Breast epithelium (tissue), 4 donors: ENCODE measurements around the gene ZNF561. TPM values are rescaled to one million over a fixed set of nuclear protein-coding genes. Genes with fewer than 3 reads are reported as not detected.

Experiments
- DNase-seq, 2 donors: peaks; one replicate each; pipeline ENCODE4 v3.0.0-alpha.2; 2019; ENCODE audit warnings: low spot score in 2 of 2
- H3K27ac ChIP-seq, 2 donors: fragments of 200-600 bp; sonication (generic) in 1 of 2; one replicate each; pipeline ENCODE4 v1.5.1; 2016 to 2019; ENCODE audit warnings: mild to moderate bottlenecking in 1 of 2
- H3K27me3 ChIP-seq, 2 donors: fragments of 200-600 bp; sonication (generic) in 1 of 2; one replicate each; pipeline versions ENCODE4 v1.5.1 to v1.6.0; 2017 to 2019; ENCODE audit warnings: control low read depth in 1 of 2, mild to moderate bottlenecking in 1 of 2
- H3K36me3 ChIP-seq: fragments of 200-600 bp; one replicate; pipeline ENCODE4 v1.5.1; 2019
- H3K4me1 ChIP-seq, 2 donors: fragments of 200-600 bp; sonication (generic); one replicate each; pipeline ENCODE4 v1.5.1; 2016 to 2019; ENCODE audit warnings: control low read depth in 1 of 2
- H3K4me3 ChIP-seq, 3 donors: fragments of 200-600 bp; sonication (generic); 1 replicate in 2 of 3; 2 replicates in 1 of 3; pipeline ENCODE4 v1.5.1; 2016 to 2019; ENCODE audit warnings: mild to moderate bottlenecking in 3 of 3, moderate library complexity in 2 of 3
- H3K9me3 ChIP-seq, 2 donors: fragments of 200-600 bp; sonication (generic) in 1 of 2; one replicate each; pipeline ENCODE4 v1.5.1; 2016 to 2019; ENCODE audit warnings: control low read depth in 1 of 2
- POLR2A ChIP-seq: fragments of 450-650 bp; IDR thresholded peaks from one replicate; pipeline ENCODE4 v1.6.1; 2016; ENCODE audit warnings: antibody characterized with exemption, mild to moderate bottlenecking, moderate library complexity
- POLR2AphosphoS5 ChIP-seq, 3 donors: sonication (generic); formaldehyde crosslinking; IDR thresholded peaks; one replicate each; pipeline ENCODE4 v1.6.1; 2017; ENCODE audit warnings: antibody characterized with exemption in 3 of 3
- intact Hi-C: fragments of 100-400 bp; cut with DNase I; formaldehyde crosslinking; loops from one replicate; pipeline ENCODE4 v1.15.1; 2023; ENCODE audit warnings: low total_unique reads
- total RNA-seq, 3 donors: library from RNA; depleted of rRNA; stranded (reverse); fragments of >200 nt; gene quantifications; one replicate each; pipeline ENCODE4 v1.1.0, GENCODE V29; 2016
- TF ChIP-seq, protein P1 (sequence below), 3 donors: fragments of 450-650 bp; IDR thresholded peaks; one replicate each; pipeline ENCODE4 v1.5.1; 2016 to 2017; ENCODE audit warnings: antibody characterized with exemption in 3 of 3, mild to moderate bottlenecking in 3 of 3, moderate library complexity in 3 of 3

Gene ZNF561
- total RNA-seq, 3 donors from 2014 or later, result 19.5 to 63.1 (median 29.5) TPM

DNA sequence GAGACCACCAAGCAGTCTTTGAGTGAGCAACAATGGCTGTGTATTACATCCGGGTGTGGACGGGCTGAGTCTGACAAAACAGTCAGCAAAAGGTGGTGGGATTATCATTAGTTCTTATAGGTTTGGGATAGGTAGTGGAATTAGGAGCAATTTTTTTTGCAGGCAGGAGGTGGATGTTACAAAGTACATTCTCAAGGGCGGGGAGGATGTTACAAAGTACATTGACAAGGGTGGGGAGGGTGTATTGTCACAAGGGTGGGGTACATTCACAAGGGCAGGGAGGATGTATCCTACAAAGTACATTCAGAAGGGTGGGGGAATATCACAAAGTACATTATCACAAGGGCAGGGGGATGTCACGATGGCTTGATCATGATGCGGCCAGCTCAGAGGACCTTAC lies 15.0 kb upstream of the ZNF561 start:
- Histone ChIP-seq H3K4me3 (no peak overlapping the region), H3K27me3 (no peaks in the 10 kb centered on the region), H3K36me3 (no peaks in the 10 kb centered on the region), H3K27ac (no peak overlapping the region), H3K4me1 (no peaks in the 10 kb centered on the region), H3K9me3 (no peaks in the 10 kb centered on the region)
- DNase-seq, result no peak
- intact Hi-C loops, result no loop called here
- no peak for TF ChIP-seq POLR2A
- TF ChIP-seq, protein P1, sequence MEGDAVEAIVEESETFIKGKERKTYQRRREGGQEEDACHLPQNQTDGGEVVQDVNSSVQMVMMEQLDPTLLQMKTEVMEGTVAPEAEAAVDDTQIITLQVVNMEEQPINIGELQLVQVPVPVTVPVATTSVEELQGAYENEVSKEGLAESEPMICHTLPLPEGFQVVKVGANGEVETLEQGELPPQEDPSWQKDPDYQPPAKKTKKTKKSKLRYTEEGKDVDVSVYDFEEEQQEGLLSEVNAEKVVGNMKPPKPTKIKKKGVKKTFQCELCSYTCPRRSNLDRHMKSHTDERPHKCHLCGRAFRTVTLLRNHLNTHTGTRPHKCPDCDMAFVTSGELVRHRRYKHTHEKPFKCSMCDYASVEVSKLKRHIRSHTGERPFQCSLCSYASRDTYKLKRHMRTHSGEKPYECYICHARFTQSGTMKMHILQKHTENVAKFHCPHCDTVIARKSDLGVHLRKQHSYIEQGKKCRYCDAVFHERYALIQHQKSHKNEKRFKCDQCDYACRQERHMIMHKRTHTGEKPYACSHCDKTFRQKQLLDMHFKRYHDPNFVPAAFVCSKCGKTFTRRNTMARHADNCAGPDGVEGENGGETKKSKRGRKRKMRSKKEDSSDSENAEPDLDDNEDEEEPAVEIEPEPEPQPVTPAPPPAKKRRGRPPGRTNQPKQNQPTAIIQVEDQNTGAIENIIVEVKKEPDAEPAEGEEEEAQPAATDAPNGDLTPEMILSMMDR (IDR thresholded peaks at IDR 0.05), result no peak
- no peak for TF ChIP-seq POLR2AphosphoS5 (IDR thresholded peaks at IDR 0.05)

DNA sequence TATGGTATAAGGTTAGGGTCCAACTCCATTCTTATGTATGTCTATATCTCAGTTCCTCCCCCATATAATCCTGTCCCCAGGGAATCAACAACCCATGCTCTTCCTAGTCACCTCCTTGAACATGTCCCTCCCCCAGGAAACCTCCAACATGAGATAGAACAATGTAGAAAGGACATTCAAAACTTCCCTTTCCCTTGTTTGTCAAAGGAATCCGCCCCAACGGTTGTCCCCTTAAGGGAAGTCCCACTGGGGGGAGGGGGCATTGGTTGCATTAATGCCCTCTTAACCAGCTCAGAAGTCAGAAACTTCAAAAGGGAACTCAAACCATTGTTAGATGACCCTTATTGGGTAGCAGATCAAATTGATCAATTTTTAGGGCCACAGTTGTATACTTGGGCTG lies 6.8 kb upstream of the ZNF561 start:
- TF ChIP-seq POLR2AphosphoS5 (IDR thresholded peaks at IDR 0.05) (no peak), POLR2A (no peak)
- TF ChIP-seq, protein P1 (IDR thresholded peaks at IDR 0.05), result no peak
- Histone ChIP-seq H3K27me3 (no peaks in the 10 kb centered on the region), H3K4me1 (no peaks in the 10 kb centered on the region), H3K36me3 (no peaks in the 10 kb centered on the region), H3K9me3 (no peaks in the 10 kb centered on the region), H3K27ac (no peak overlapping the region), H3K4me3 (no peak overlapping the region)
- intact Hi-C loops, result loop anchor here (10.0 kb wide), 1 partner anchor 167 kb away; no protein-coding TSS in a partner anchor
- no peak for DNase-seq

DNA sequence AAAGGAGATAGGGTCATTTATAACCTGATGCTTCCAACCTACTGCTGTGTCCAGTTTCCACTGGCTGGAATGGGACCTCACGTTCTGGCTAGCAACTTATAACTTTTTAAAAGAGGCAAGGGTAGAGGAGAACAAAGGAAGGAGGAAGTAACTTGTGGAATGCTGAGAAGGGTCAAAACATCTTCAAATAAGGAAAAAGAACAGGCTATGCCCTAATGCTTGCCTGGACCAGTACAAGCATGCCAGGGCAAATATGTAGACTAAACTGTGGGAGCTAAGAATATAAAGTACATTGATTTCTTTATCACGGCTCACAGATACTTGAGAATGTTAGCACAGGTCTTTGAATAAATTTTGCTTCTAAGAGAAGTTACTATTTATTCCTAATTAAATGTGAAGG lies 1.5 kb upstream of the ZNF561 start:
- intact Hi-C loops, result loop anchor here (10.0 kb wide), 1 partner anchor 172 kb away; no protein-coding TSS in a partner anchor
- H3K4me1 ChIP-seq, result no peaks in the 10 kb centered on the region
- H3K36me3 ChIP-seq, result no peaks in the 10 kb centered on the region
- peak overlapping the region; percentile 56 to 93 for H3K27ac ChIP-seq
- TF ChIP-seq, protein P1 (IDR thresholded peaks at IDR 0.05), result no peak
- peak in 1 of 3 donors; percentile 32 for TF ChIP-seq POLR2AphosphoS5 (IDR thresholded peaks at IDR 0.05)
- H3K9me3 ChIP-seq, result no peaks in the 10 kb centered on the region
- H3K4me3 ChIP-seq, result peak overlapping the region in 1 of 3 donors; percentile 96
- H3K27me3 ChIP-seq, result no peaks in the 10 kb centered on the region
- DNase-seq, result peak in 1 of 2 donors; percentile 47

DNA sequence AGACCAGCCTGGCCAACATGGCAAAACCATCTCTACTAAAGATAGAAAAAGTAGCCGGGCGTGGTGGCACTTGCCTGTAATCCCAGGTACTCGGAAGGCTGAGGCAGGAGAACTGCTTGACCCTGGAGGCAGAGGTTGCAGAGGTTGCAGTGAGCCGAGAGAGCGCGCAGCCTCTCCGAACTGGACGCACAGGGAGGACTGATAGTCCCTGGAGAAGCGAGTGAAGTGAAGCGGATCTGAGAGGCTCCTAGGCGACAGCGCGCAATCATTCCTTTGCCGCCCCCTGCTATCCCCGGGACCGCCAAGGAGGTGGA lies 233 bp downstream of the ZNF561 start:
- Histone ChIP-seq H3K4me1 (no peaks in the 10 kb centered on the region), H3K27me3 (no peaks in the 10 kb centered on the region), H3K4me3 (peak overlapping the region; percentile 70 to 96 (median 72)), H3K36me3 (peaks cover 7% of the 10 kb centered on the region), H3K9me3 (no peaks in the 10 kb centered on the region), H3K27ac (peak overlapping the region; percentile 93 to 94)
- no peak for DNase-seq
- no peak for TF ChIP-seq POLR2AphosphoS5 (IDR thresholded peaks at IDR 0.05)
- TF ChIP-seq, protein P1 (IDR thresholded peaks at IDR 0.05), result no peak
- TF ChIP-seq POLR2A, result no peak
- intact Hi-C loops, result loop anchor here (10.0 kb wide), 1 partner anchor 174 kb away; no protein-coding TSS in a partner anchor

DNA sequence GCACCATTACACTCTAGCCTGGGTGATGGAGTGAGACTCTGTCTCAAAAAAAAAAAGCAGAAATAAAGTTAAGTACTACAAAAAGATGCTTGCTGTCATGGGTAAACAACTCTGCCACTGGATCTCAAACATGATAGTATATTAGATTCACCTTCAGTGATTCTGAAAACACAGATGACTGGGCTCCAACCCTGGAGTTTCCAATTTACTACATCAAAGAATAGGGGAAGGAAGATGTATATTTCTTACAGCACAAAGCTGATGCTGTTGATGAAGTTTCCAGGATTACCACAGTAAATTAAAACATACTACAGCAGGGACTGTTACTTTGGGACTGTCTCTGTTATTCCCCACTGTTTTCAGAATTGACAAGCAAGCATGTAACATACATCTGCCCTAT lies 5.2 kb downstream of the ZNF561 start:
- Histone ChIP-seq H3K9me3 (peaks cover 32 to 36% of the 10 kb centered on the region in 2 donors), H3K27me3 (no peaks in the 10 kb centered on the region), H3K36me3 (peaks cover 41% of the 10 kb centered on the region), H3K4me1 (no peaks in the 10 kb centered on the region), H3K27ac (no peak overlapping the region), H3K4me3 (no peak overlapping the region)
- intact Hi-C loops, result no loop called here
- TF ChIP-seq POLR2AphosphoS5 (IDR thresholded peaks at IDR 0.05), result no peak
- TF ChIP-seq, protein P1 (IDR thresholded peaks at IDR 0.05), result no peak
- no peak for TF ChIP-seq POLR2A
- no peak for DNase-seq
